SH-SY5Y (cell line): ENCODE measurements around the gene CCDC102A.

Experiments used
- GATA2 ChIP-seq: IDR thresholded peaks from 2 replicates; pipeline ENCODE4 v1.6.1; 2011; ENCODE audit warnings: mild to moderate bottlenecking, low read depth, low read length
- GATA3 ChIP-seq: IDR thresholded peaks from 2 replicates; pipeline ENCODE4 v1.6.1; 2011; ENCODE audit warnings: low read depth, mild to moderate bottlenecking, low read length, moderate library complexity

- TF ChIP-seq GATA2, result no peak
- no peak for TF ChIP-seq GATA3
Measured at GRCh38 chr16:57508035-57508425, 28.3 kb downstream of the CCDC102A start.
